K562 (cell line): Measurements from ENCODE around the gene PRSS53. TPM values are rescaled to one million over a fixed set of nuclear protein-coding genes. Genes with fewer than 3 reads are reported as not detected.
A peak's percentile ranks its signal among the peaks of the same experiment; 100 is the strongest.

Experiments used
- ATF6 ChIP-seq: sonication (generic); formaldehyde crosslinking; IDR thresholded peaks from 2 replicates; pipeline ENCODE4 v1.4.0; 2020; ENCODE audit warnings: mild to moderate bottlenecking, missing genetic modification reagents
- ATF7 ChIP-seq: fragments of 450-650 bp; IDR thresholded peaks from 2 replicates; pipeline ENCODE4 v1.7.1; 2014; ENCODE audit warnings: mild to moderate bottlenecking, moderate library complexity
- CHCHD3 ChIP-seq: fragments of 250-450 bp; sonication (Bioruptor Pico); IDR thresholded peaks from 2 replicates; pipeline ENCODE4 v2.1.2; 2022; ENCODE audit warnings: mild to moderate bottlenecking
- ETS1 ChIP-seq: conservative IDR thresholded peaks from 2 replicates; pipeline ENCODE4 v1.6.1; 2011; ENCODE audit warnings: low read depth, mild to moderate bottlenecking, low read length; ENCODE audit not compliant: control insufficient read depth
- HNRNPUL1 ChIP-seq: fragments of 200-400 bp; formaldehyde crosslinking; IDR thresholded peaks from 2 replicates; pipeline ENCODE4 v1.6.1; 2017; ENCODE audit warnings: low read length
- MCM7 ChIP-seq, 2 experiments: fragments of 450-650 bp; IDR thresholded peaks; 2 replicates each; pipeline ENCODE4 v1.6.1; 2016 to 2018
- NR0B1 ChIP-seq: fragments of 450-650 bp; IDR thresholded peaks from one replicate; pipeline ENCODE4 v1.6.1; 2018; ENCODE audit warnings: mild to moderate bottlenecking, moderate library complexity; ENCODE audit not compliant: partially characterized antibody
- POLR3A ChIP-seq: IDR thresholded peaks from 2 replicates; pipeline ENCODE4 v1.6.1; 2011; ENCODE audit warnings: borderline replicate concordance, mild to moderate bottlenecking, moderate library complexity; ENCODE audit not compliant: insufficient read length, insufficient read depth; ENCODE audit errors: extremely low read depth
- ZBTB17 ChIP-seq: fragments of 450-650 bp; formaldehyde crosslinking; IDR thresholded peaks from 2 replicates; pipeline ENCODE4 v1.4.0; 2020; ENCODE audit warnings: mild to moderate bottlenecking
- ZBTB40 ChIP-seq, 2 experiments: fragments of 450-650 bp in 1 of 2; sonication (generic) in 1 of 2; formaldehyde crosslinking in 1 of 2; IDR thresholded peaks; 2 replicates each; pipeline versions ENCODE4 v1.7.1 to v1.9.0; 2016 to 2022; ENCODE audit warnings: inconsistent platforms in 1 of 2, mild to moderate bottlenecking in 1 of 2, missing genetic modification reagents in 1 of 2
- ZNF311 ChIP-seq: fragments of 250-450 bp; sonication (Bioruptor Pico); IDR thresholded peaks from 2 replicates; pipeline ENCODE4 v1.4.0; 2020; ENCODE audit warnings: mild to moderate bottlenecking, moderate library complexity
- ZNF561 ChIP-seq: fragments of 450-650 bp; formaldehyde crosslinking; conservative IDR thresholded peaks from 2 replicates; pipeline ENCODE4 v1.4.0; 2020; ENCODE audit warnings: mild to moderate bottlenecking, moderate library complexity
- ZNF668 ChIP-seq: fragments of 250-450 bp; sonication (Bioruptor Pico); IDR thresholded peaks from 2 replicates; pipeline ENCODE4 v1.8.0; 2022; ENCODE audit warnings: mild to moderate bottlenecking, inconsistent platforms
- polyA plus RNA-seq, 8 experiments: library from polyadenylated mRNA; depleted of rRNA in 4 of 8; stranded (reverse) in 5 of 8; unstranded in 3 of 8; fragments of >200 nt; fragmentation: Nextera tagmentation in 2 of 8; fragmentation: Illumina TruSeq in 1 of 8; extraction: Ambion mirVana in 2 of 8; extraction: Trizol in 1 of 8; gene quantifications; 2 replicates each; pipeline versions ENCODE4 v1.2.1 to v1.2.3, GENCODE V29; 2011 to 2014; ENCODE audit warnings: inconsistent platforms in 1 of 8, missing spikeins in 1 of 8
- total RNA-seq, 7 experiments: library from RNA; depleted of rRNA in 6 of 7; stranded (reverse); fragments of >200 nt in 6 of 7; fragmentation: Illumina TruSeq in 2 of 7; extraction: Trizol in 2 of 7; gene quantifications; 2 replicates each; pipeline versions ENCODE4 v1.2.1 to v1.2.3, GENCODE V29; 2011 to 2021; ENCODE audit warnings: low replicate concordance in 1 of 7

Gene PRSS53
- total and polyA plus RNA-seq, 9 of the 15 experiments (the other 6 are each of a cell fraction or from before 2014, with no cell fraction given), result 0.40 to 1.9 (median 0.78) TPM; not detected in 2

- TF ChIP-seq ATF7, result peak; percentile 84
- no peak; the same call in 1 of the 2 replicates for TF ChIP-seq ZBTB17 (CRISPR knock-in tag)
- TF ChIP-seq CHCHD3 (CRISPR knock-in tag), result no peak
- no peak for TF ChIP-seq HNRNPUL1
- no peak for TF ChIP-seq ZNF561 (CRISPR knock-in tag)
- TF ChIP-seq ZNF668 (CRISPR knock-in tag), result no peak
- TF ChIP-seq ZBTB40 (IDR thresholded peaks at IDR 0.05), result peak; percentile 100
- no peak for TF ChIP-seq ZBTB40 (CRISPR knock-in tag; IDR thresholded peaks at IDR 0.05)
- TF ChIP-seq MCM7 (IDR thresholded peaks at IDR 0.05), result no peak
- no peak for TF ChIP-seq ATF6 (CRISPR knock-in tag)
- TF ChIP-seq ZNF311, result no peak
- TF ChIP-seq ETS1, result peak; percentile 85
- TF ChIP-seq NR0B1, result no peak
- TF ChIP-seq POLR3A, result no peak
Observed at GRCh38 chr16:31073970-31074813, 14.6 kb downstream of the PRSS53 start, which contains the start of the genes ZNF646 and ZNF668 (continued).
